Left renal pelvis (tissue), 4 donors: Measurements from ENCODE around the gene MGRN1. TPM values are rescaled to one million over a fixed set of nuclear protein-coding genes. Genes with fewer than 3 reads are reported as not detected.

Experiments used
- DNase-seq, 4 donors: peaks; one replicate each; pipeline ENCODE4 v3.0.0-alpha.2; 2013; ENCODE audit warnings: low read depth in 4 of 4, low spot score in 3 of 4
- polyA plus RNA-seq, 4 donors: library from polyadenylated mRNA; unstranded; fragments of 120-200 nt; gene quantifications; one replicate each; pipeline ENCODE4 v1.2.1, GENCODE V29; 2013; ENCODE audit not compliant: insufficient read length in 4 of 4

Gene MGRN1
- polyA plus RNA-seq, 4 donors: 38.7 to 70.3 (median 53.1) TPM

DNA sequence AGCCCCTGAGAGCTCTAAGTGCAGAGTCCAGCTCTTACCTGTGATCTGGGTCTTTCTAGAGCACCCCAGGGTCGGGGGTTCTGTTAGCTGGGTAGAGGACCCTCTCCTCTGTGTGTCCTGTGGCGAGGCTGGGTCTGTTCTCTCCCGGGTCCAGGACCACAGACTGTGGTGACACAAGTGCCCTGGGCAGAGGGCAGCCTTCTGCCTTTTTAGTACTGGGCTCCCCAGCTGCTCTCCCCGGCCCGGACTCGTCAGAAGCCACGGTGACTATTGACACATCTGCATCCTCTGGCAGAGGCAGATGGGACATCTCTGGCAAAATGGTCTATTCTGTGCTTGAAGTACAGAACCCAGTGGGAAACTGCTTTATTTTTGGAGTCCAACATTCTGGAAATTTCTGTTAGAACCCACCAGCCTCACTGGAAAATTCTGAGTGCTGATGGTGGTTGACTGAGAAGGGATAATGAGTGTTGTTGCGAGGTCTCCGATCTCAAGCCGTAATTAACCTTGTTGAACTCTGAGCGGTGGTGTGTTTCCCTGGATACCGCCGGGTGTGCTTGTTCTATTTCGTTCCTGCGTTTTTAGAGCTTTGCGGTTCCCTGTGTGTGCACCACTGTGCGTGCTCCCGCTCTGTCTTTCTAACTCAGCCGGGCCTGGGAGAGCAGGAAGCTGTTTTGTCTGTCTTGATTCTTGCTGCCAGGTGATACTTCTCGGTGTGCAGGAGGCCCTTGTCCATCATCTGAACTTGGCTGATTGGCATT lies 42.8 kb downstream of the MGRN1 start:
- DNase-seq: no peak

DNA sequence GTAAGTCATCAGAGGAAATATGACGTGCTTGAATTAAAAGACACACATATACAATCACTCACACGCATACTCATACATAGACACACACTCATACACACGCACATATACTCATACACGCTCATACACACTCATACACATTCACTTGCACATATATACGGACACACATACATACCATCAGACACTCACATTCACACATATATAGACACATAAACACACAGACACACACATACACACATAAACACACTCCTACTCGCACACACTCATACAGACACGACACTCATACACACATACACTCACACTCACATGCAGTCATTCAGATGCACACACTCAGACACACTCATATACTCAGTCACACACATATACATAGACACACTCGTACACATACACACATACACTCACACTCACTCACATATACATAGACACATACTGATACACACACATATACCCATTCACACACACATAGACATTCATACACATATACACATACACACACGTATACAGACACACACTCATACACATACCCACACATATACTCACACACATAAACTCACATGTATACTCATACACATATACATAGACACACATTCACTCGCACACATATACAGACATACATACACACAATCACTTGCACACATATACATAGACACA lies 43.8 kb downstream of the MGRN1 start:
- no peak for DNase-seq

DNA sequence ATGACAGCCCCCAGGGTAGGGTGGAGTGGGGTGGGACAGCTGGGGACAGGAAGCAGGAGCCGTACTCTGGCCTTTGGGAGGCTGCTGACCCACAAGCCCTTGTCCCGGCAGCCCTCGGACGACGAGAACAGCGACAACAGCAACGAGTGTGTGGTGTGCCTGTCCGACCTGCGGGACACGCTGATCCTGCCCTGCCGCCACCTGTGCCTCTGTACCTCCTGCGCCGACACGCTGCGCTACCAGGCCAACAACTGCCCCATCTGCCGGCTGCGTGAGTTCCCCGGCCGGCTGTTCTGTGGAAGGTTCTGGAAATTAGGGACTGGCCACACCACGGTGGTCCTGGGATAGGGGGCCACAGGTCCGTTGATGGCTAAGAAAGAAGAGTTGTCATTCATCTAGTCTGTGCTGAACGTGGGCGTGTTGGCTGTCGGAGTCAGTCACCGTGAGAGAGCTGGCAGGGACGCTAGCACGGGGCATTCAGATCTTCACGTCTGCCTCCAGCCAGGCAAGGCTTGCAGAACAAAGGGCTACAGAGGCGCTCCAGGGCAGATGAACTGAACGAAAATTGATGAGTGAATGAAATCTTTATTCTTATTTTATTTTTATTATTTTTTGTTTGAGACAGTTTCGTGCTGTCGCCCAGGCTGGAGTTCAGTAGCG lies 48.9 kb downstream of the MGRN1 start:
- DNase-seq: no peak

DNA sequence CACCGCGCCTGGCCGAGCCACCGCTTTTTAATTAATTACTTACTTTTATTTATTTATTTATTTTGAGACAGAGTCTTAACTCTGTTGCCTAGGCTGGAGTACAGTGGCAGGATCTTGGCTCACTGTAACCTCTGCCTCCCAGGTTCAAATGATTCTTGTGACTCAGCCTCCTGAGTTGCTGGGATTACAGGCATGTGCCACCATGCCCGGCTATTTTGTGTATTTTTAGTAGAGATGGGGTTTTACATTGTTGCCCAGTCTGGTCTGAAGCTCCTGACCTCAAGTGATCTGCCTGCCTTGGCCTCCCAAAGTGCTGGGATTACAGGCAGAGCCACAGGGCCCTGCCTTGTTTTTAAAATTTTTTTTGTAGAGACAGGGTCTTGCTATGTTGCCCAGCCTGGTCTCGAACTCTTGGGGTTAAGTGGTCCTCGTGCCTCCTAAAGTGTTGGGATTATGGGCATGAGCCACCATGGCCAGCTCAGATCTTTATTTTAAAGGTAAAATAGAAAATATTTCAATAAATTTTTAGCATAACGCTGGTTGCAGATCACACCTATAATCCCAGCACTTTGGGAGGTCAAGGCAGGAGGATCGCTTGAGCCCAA lies 50.4 kb downstream of the MGRN1 start:
- DNase-seq: no peak

DNA sequence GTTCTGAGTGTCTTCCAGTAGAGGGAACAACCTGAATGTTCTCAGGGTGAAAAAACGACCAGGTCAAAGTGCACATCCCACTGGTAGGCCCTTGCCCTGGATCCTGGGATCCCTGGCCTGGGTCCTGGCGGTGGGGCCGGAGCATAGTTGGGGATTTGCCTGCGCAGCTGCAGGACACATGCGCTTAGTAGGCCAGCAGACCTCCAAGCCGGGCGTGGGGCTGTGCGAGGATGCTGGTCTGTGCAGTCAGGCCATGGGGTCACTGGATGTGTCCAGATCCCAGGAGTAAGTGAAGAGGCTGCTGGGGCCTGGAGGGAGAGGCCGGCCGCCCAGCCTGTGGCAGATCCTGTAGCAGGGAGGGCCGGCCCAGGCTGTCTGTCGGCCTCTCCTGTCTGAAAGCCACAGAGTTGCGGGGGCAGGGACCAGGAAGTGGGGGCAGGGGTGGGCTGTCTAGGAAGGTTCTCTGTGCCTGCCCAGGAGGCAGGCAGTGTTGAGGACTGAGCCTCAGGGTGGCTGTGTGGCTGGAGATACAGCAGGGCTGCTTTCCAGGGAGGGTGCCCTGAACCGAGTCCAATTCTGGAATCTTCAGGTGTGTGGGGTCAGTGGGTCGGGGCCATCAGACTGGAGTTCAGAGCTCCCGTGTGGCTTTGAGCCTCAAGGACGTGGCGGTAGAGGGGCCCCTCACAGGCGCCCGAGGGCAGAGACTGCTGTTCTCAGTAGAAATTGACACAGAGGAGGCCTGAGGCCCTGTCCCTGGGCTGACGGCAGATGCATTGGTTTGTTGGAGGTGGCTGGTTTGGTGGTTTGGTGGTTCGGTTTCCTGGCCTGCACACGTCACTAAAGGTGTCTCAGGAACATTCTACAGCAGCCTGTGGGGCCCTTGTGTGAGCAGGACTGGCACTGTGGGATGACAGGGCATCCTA lies 51.5 kb downstream of the MGRN1 start:
- DNase-seq: no peak

DNA sequence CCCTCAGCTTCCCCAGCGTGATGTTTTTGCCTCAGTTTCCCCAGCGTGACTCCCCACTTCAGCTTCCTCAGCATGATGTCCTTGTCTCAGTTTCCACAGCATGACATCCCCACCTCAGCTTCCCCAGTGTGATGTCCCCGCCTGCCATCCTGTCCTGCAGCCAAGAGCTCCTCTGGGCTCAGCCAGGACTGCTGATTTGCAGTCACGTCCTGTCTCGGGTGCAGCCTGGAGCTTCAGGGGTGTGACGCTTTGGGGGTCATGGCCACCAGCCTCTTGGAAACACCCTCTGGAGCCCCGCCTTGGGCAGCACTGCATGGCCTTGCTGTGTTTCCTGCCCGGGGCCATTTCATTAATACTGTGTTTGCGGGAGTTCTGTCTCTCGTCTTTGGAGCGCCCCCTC lies 52.2 kb downstream of the MGRN1 start:
- DNase-seq: no peak

DNA sequence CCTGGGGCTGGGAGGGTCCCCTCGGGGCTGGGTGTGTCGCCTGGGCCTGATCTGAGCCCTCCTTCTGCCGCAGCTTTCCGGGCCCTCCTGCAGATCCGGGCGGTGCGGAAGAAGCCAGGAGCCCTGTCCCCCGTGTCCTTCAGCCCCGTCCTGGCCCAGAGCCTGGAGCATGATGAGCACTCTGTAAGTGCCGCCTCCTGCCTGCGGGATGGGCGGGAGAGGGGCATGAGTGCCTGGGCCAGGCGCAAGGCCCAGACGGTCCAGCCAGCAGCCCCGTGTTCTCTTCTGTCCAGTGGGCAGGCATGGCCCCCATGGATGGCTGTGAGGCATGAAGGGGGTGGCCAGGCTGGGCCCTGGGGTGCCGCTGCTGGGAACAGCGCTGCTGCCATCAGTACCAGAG lies 52.8 kb downstream of the MGRN1 start:
- DNase-seq: no peak

DNA sequence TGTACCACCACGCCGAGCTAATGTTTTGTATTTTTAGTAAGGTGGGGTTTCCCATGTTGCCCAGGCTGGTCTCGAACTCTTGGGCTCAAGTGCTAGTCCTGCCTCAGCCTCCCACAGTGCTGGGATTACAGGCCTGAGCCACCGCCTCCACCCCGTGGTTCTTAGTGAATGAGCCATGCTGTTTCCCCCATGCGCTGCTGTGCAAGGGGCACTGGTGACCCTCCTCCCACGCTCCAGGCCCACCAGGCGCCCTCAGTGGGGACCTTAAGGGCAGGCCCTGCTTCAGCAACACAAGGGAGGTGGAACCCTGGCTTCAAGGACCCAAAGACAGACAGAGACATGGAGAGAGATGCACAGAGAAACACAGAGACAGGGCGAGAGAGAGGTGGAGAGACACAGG lies 53.4 kb downstream of the MGRN1 start:
- no peak for DNase-seq

DNA sequence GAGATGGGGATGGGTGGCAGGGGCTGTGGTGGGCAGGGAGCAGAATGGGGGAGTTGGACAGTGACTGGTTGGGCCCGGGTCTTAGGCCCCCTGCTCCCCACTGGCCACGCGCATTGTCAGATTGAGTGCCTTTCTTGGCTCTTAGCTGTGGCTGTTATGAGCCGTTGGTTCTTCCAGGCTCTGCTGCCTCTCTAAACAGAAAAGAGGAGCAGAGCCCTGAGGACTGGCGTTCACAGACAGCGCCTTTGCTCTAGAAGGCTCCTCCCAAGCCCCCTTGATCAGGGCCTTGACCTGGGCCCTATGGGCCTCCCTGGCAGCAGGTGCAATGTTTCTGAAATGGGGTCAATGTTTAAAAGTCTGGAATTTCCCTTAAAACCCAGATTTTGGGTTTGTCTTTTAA lies 54.0 kb downstream of the MGRN1 start:
- DNase-seq: no peak

DNA sequence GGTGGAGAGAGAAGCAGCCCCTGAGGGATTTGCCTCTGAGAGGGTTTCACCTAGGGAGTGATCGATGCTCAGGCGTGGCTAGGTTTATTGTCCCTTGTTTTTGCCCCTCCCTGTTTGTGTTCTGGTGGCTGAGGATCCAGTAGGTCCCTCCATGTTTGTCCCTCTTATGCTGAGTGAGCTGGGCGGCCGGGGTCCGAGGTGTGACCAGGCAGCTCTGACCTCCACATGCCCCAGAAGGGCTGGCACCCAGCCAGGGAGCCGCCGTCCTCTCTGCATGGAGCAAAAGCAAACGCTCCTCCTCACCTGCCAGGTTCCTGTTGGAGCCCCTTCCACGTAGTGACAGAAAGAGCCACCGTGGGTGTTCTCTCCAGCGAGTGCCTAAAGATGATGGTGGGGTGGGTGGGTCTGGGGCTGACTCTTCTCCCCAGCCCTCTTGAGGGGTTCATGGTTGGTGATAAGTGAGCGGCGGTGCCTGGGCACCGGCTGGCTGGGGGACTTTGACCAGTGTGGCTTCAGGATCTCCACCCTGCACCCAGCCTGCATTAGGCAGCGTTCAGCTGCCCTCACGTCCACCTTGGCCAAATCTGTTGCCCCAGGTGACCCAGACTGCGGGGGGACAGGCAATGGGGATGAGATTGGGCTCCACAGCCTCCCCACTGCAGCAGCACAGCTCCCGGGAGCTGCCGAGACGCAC lies 54.7 kb downstream of the MGRN1 start:
- DNase-seq: no peak

DNA sequence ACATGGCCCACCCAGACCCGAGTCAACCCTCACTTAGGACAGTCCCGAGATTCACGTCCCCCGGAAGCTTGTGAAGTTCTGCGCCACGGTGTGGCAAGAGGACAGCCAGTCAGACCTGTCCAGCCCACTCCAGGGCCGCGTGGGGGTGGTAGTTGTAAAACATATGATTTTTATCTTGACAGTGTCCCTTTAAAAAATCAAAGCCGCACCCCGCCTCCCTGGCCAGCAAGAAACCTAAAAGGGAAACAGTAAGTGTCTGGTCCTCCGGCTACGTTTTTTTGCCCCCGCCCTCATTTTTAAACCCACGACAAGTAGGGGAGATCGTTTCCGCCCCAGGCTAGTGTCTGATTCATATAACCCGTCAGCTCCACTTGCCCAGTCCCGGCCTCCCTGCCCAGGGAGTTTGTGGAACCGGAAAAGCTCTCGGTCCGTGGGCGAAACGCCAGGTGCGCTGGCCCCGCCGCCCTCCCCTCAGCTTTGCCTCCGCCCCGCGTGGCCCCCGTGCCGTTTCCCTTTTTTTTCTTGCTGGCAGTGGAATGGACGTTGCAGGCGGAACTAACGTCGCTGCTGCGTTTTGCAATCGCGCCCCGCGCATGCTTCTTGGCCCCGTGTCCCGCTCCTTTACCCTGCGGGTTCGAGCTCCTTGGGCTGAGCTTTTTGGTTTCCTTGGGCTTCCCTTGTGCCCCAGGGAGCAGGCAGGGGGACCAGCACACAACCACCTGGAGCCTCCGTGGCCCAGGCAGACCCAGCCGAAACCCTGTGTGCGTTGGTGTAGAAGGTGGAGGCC lies 55.4 kb downstream of the MGRN1 start:
- DNase-seq: no peak

DNA sequence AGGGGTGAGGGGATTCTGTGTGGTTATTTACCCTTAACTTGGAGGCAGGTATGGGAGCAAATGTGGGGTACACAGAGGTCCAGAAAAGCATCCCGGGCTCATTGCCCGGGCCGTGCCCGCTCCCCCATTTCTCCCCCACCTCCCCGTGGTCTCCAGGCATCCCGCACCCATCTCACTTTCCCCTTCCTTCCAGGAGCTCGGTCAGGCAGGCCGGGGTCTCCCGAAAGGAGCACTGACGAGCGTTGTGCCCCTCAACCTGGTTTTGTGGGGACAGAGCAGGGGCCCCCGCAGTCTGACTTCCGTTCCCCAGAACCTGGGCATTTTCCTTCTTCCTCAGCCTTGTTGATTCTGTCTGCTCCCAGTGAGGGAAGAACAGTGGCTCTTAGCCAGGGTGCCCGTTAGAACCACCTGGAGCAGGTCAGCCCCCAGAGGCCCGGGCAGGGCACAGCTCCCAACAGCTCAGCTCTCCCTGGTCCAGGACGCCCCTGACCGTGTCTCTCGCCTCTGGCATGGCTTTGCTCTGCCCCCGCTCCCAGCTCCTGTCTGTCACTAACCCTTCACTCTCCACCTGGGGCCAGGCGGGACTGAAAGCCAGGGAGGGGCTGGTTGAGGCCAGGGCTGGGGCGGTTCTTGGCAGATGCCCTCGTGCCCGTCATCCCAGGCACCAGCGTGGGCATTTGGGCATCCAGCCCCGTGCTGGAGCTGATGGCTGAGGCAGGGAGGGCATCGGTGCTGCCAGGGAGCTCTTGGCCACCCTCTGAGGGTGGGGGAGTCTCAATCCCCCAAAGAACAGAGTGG lies 56.2 kb downstream of the MGRN1 start:
- DNase-seq: no peak

DNA sequence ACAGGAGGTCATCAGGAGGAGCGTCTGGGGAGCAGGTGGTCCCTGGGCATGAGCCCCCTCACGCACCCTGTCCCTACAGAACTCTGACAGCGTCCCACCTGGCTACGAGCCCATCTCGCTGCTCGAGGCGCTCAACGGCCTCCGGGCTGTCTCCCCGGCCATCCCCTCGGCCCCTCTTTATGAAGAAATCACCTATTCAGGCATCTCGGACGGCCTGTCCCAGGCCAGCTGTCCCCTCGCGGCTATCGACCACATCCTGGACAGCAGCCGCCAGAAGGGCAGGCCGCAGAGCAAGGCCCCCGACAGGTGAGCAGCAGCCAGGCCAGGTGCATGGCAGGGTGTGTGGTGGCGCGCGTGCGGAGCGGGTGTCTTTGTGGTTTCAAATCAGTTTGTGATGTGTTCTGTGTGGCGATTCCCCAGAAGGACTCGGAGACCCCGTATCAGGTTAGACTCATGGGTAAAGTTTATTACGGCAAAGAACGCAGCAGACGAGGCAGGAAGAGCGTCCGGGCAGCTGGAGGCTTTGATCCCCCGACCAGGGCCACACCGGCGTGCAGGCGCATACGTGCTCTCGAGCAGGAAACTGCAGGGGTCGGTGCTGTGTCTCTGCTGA lies 57.0 kb downstream of the MGRN1 start:
- DNase-seq: no peak

DNA sequence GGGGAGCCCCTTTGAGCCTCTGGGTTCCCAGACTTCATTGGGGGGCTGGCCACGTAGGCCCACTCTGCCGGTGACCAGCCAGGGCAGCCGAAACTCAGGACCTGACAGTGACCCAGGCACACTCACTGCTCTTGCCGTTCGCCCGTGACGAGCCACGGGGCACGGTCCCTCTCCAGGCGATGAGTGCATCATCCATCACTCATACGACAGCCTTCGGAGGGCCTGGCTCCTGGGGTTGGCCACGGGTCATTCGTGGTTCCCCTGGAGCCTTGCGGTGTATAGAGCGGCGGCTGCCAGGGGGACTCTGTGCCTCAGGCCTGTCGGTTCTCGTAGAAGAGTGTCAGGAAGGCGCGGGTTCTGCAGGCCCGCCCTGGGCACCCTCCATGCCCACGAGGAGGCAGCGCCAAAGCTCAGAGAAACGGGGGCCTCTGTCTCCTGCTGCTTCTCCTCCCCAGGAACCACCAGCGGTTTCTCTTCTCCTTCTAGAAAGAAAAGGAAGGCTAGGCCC lies 57.5 kb downstream of the MGRN1 start:
- no peak for DNase-seq

DNA sequence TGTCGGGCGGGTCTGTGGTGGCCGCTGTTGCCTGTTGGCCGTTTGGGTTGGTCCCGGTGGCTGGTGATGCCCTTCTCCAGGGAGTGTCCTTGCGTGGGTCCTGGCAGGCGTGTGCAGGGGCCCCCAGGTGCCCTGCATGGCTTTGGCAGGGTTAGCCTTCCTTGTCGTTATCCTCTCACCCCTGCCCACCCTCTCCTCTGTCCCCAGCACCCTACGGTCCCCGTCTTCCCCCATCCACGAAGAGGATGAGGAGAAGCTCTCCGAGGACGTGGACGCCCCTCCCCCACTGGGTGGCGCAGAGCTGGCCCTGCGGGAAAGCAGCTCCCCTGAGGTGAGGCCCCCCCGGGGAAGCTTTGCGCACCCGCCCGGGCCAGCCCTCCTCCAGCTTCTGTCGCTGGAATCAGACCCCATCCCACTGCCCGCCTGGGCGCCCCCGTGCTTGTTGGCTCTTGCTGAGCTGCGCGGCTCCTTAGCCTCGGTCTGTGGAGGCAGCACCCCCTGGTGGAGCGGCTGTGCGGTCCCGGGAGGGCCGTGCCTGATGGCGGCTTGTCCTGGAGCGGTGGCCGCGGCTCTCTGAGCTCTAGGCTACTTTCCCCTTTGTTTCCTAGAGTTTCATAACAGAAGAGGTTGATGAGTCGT lies 58.1 kb downstream of the MGRN1 start:
- DNase-seq: no peak

DNA sequence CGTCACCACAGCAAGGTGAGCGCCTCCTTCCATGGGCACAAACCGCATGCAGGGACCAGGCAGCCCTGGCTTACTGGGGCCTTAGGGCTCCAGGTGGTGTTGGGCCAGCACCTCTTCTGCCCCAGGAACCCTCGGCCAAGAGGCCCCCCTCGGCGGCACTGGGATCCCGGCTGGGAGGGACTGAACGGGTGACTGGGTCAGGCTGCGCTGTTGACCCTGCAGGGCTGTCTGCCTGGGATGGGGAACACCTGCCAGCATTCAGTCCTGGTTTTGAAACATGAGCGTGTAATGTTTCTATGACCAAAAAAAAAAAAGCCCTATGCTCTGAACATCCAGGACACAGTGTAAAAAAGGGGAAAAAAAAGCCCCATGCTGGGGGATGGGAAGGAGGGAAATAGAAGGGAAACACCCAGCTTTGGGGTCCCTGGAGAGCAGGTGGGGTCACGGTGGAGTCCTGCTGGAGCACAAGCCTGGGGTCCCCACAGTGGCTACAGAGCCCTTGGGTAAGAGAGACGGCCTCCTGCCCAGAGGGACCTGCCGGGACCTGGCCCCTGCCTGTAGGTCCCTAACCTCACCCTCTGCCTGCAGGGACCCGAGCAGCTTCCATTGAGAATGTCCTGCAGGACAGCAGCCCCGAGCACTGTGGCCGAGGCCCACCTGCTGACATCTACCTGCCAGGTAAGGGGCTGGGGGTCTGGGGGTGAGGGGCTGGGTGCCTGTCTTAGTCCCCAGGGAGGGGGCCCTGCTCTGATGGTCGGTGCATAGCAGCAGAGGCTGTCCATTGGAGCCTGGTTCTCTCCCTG lies 58.8 kb downstream of the MGRN1 start:
- no peak for DNase-seq
